Uterus (tissue), 2 donors: Measurements from ENCODE around the gene COL18A1.

ENCODE experiments used
- POLR2A ChIP-seq, 2 donors: fragments of 450-650 bp; IDR thresholded peaks; one replicate each; pipeline ENCODE4 v1.6.1; 2016; ENCODE audit warnings: antibody characterized with exemption in 2 of 2, mild to moderate bottlenecking in 1 of 2, moderate library complexity in 1 of 2
- TF ChIP-seq, protein P1 (sequence below), 4 experiments: fragments of 200-600 bp in 2 of 4; fragments of 450-650 bp in 2 of 4; sonication (generic) in 2 of 4; IDR thresholded peaks; one replicate each; pipeline ENCODE4 v1.5.1; 2016 to 2019; ENCODE audit warnings: antibody characterized with exemption in 4 of 4, mild to moderate bottlenecking in 2 of 4, moderate library complexity in 1 of 4

- TF ChIP-seq, protein P1, sequence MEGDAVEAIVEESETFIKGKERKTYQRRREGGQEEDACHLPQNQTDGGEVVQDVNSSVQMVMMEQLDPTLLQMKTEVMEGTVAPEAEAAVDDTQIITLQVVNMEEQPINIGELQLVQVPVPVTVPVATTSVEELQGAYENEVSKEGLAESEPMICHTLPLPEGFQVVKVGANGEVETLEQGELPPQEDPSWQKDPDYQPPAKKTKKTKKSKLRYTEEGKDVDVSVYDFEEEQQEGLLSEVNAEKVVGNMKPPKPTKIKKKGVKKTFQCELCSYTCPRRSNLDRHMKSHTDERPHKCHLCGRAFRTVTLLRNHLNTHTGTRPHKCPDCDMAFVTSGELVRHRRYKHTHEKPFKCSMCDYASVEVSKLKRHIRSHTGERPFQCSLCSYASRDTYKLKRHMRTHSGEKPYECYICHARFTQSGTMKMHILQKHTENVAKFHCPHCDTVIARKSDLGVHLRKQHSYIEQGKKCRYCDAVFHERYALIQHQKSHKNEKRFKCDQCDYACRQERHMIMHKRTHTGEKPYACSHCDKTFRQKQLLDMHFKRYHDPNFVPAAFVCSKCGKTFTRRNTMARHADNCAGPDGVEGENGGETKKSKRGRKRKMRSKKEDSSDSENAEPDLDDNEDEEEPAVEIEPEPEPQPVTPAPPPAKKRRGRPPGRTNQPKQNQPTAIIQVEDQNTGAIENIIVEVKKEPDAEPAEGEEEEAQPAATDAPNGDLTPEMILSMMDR (IDR thresholded peaks at IDR 0.05) = no peak
- no peak for TF ChIP-seq POLR2A (IDR thresholded peaks at IDR 0.05)
These were observed 129.1 kb downstream of the COL18A1 start for GRCh38 chr21:45533846-45534635.
